OCI-LY1 (cell line): Measurements from ENCODE around the gene BCAR3.

Source experiments
- H2AFZ ChIP-seq: fragments of 200-600 bp; sonication (generic), shearing (Covaris generic); 2 replicates; pipeline ENCODE4 v1.6.0; 2014; ENCODE audit warnings: antibody characterized with exemption, mild to moderate bottlenecking, low read length
- H3F3A ChIP-seq: fragments of 200-600 bp; sonication (generic), shearing (Covaris generic); 2 replicates; pipeline ENCODE4 v1.6.0; 2014; ENCODE audit warnings: mild to moderate bottlenecking, antibody characterized with exemption, low read length, moderate library complexity; ENCODE audit not compliant: insufficient read depth
- H3K27ac ChIP-seq: fragments of 200-600 bp; sonication (generic); 2 replicates; pipeline ENCODE4 v1.5.1; 2014; ENCODE audit warnings: low read length, mixed run types, mild to moderate bottlenecking, low read depth; ENCODE audit not compliant: poor library complexity, severe bottlenecking
- H3K27me3 ChIP-seq: fragments of 200-600 bp; sonication (generic); 2 replicates; pipeline ENCODE4 v1.6.0; 2014; ENCODE audit warnings: antibody characterized with exemption, mild to moderate bottlenecking, low read length, moderate library complexity; ENCODE audit not compliant: insufficient read depth
- H3K36me3 ChIP-seq: fragments of 200-600 bp; sonication (generic); 2 replicates; pipeline ENCODE4 v1.6.1; 2014; ENCODE audit warnings: mild to moderate bottlenecking, antibody characterized with exemption, low read length, moderate library complexity, mixed read lengths; ENCODE audit not compliant: insufficient read depth
- H3K4me1 ChIP-seq: fragments of 200-600 bp; sonication (generic); 2 replicates; pipeline ENCODE4 v1.5.1; 2014; ENCODE audit warnings: mild to moderate bottlenecking, low read length, moderate library complexity; ENCODE audit not compliant: insufficient read depth, severe bottlenecking
- H3K4me2 ChIP-seq: fragments of 200-600 bp; sonication (generic), shearing (Covaris generic); 2 replicates; pipeline ENCODE4 v1.6.1; 2014; ENCODE audit warnings: low read length
- H3K4me3 ChIP-seq: fragments of 200-600 bp; sonication (generic); 2 replicates; pipeline ENCODE4 v1.5.1; 2014; ENCODE audit warnings: low read length, low read depth, mild to moderate bottlenecking, mixed read lengths; ENCODE audit not compliant: poor library complexity, severe bottlenecking
- H3K79me2 ChIP-seq: fragments of 200-600 bp; shearing (Covaris generic); 2 replicates; pipeline ENCODE4 v1.6.1; 2016; ENCODE audit warnings: mixed run types, low read length, mixed read lengths; ENCODE audit not compliant: insufficient read depth
- H3K9ac ChIP-seq: fragments of 200-600 bp; sonication (generic), shearing (Covaris generic); 2 replicates; pipeline ENCODE4 v1.6.1; 2014; ENCODE audit warnings: mild to moderate bottlenecking, low read length, mixed read lengths
- H3K9me2 ChIP-seq: fragments of 200-600 bp; sonication (generic), shearing (Covaris generic); 2 replicates; pipeline ENCODE4 v1.6.1; 2014; ENCODE audit warnings: low read depth, mild to moderate bottlenecking, low read length, mixed read lengths
- H3K9me3 ChIP-seq: fragments of 200-600 bp; shearing (Covaris generic); 2 replicates; pipeline ENCODE4 v1.6.1; 2014; ENCODE audit warnings: low read length, mixed read lengths
- H4K20me1 ChIP-seq: fragments of 200-600 bp; sonication (generic), shearing (Covaris generic); 2 replicates; pipeline ENCODE4 v1.6.0; 2016; ENCODE audit warnings: mild to moderate bottlenecking, low read length; ENCODE audit not compliant: insufficient read depth
- CTCF ChIP-seq: fragments of 200-600 bp; sonication (generic), shearing (Covaris generic); IDR thresholded peaks from 2 replicates; pipeline ENCODE4 v1.5.1; 2017; ENCODE audit warnings: mild to moderate bottlenecking, antibody characterized with exemption, low read length, moderate library complexity, mixed read lengths
- EZH2 ChIP-seq: fragments of 200-600 bp; sonication (generic), shearing (Covaris generic); IDR thresholded peaks from 2 replicates; pipeline ENCODE4 v1.8.0; 2017; ENCODE audit warnings: borderline replicate concordance, mixed run types, mild to moderate bottlenecking, antibody characterized with exemption, low read length, moderate library complexity, mixed read lengths

BCAR3 gene

DNA sequence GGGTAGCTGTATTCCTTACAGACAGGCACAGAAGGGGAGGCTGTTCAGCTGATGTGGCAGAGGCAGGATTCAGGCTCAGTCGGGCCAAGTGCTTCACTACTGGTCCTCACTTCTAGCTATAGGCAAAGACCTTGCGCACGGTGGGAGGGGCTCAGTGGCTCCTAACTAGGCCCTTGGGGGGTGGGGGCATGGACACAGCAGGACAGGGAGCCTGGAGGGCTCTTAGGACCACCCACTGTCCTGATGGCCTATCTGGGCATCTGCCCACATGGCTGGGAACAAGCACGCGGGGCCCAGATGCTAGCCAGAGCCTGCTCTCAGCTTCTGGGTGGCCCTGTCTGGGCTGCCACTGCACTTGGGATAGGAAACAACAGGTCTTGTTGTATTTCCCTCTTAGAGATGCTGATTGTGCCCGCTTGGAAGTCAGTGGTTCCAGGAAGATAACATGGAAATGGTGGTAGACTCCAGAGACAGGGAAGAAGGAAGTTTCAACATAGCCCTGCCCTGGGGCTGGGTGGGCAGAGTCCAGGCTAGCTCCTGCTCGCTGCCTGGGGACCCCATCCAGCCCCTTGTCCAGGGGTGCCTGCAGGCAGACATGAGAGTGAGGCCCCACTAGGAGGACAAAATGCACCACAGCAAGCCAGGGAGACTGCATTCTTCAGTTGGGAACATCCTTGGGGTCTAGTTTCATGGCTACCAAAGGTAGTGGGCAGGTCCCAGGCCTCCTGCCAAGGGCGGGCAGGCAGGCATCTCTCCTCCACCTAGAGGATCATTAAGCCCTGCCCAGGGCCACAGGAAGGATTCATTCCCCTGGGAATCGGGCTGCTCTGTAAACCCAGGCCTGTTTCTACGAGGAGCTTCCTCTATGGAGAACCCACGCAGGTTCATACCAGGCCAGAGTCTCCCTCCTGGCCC is 102.5 kb downstream of the BCAR3 start:
- Histone ChIP-seq H3K4me1 (no peaks in the 10 kb centered on the region), H3K27ac (no peak overlapping the region), H3K9me3 (no peaks in the 10 kb centered on the region), H3K9me2 (no peaks in the 10 kb centered on the region), H2AFZ (no peak overlapping the region), H3F3A (no peaks in the 10 kb centered on the region), H3K79me2 (no peaks in the 10 kb centered on the region), H3K4me3 (no peak overlapping the region), H3K4me2 (no peak overlapping the region), H4K20me1 (no peaks in the 10 kb centered on the region), H3K27me3 (no peaks in the 10 kb centered on the region), H3K36me3 (no peaks in the 10 kb centered on the region), H3K9ac (no peak overlapping the region)
- TF ChIP-seq EZH2 (no peak), CTCF (no peak)

GRCh38 chr1:93578433-93578830 is 103.2 kb downstream of the BCAR3 start:
- Histone ChIP-seq H3K79me2 (no peaks in the 10 kb centered on the region), H3K27me3 (no peaks in the 10 kb centered on the region), H3K9me3 (no peaks in the 10 kb centered on the region), H3K9me2 (no peaks in the 10 kb centered on the region), H3K4me1 (no peaks in the 10 kb centered on the region), H3K4me2 (no peak overlapping the region), H3K27ac (no peak overlapping the region), H3K36me3 (no peaks in the 10 kb centered on the region), H2AFZ (no peak overlapping the region), H4K20me1 (no peaks in the 10 kb centered on the region), H3K9ac (no peak overlapping the region), H3F3A (no peaks in the 10 kb centered on the region), H3K4me3 (no peak overlapping the region)
- TF ChIP-seq CTCF (no peak), EZH2 (no peak)

GRCh38 chr1:93577536-93578432 is 103.9 kb downstream of the BCAR3 start:
- H3K27me3 ChIP-seq: no peaks in the 10 kb centered on the region
- no peak for TF ChIP-seq EZH2
- TF ChIP-seq CTCF: no peak
- H3K9me3 ChIP-seq: no peaks in the 10 kb centered on the region
- H3F3A ChIP-seq: no peaks in the 10 kb centered on the region
- no peak overlapping the region for H3K4me3 ChIP-seq
- H3K9ac ChIP-seq: no peak overlapping the region
- no peak overlapping the region for H3K4me2 ChIP-seq
- no peaks in the 10 kb centered on the region for H3K9me2 ChIP-seq
- no peaks in the 10 kb centered on the region for H3K79me2 ChIP-seq
- H3K27ac ChIP-seq: no peak overlapping the region
- no peaks in the 10 kb centered on the region for H3K36me3 ChIP-seq
- no peak overlapping the region for H2AFZ ChIP-seq
- no peaks in the 10 kb centered on the region for H3K4me1 ChIP-seq
- no peaks in the 10 kb centered on the region for H4K20me1 ChIP-seq
